Body of pancreas (tissue), 4 donors: ENCODE measurements around the gene ARPC1A. TPM values are rescaled to one million over a fixed set of nuclear protein-coding genes. Genes with fewer than 3 reads are reported as not detected.
A peak's percentile ranks its signal among the peaks of the same experiment; 100 is the strongest.
"Not testable (repeated sequence)": the region's sequence is repeated elsewhere in the genome, so short reads cannot be mapped to it uniquely, and the experiment has no call there.

Experiments used
- ATAC-seq: fragments of 150-250 bp; one replicate; pipeline ENCODE4 v1.9.1; 2016
- DNase-seq, 4 donors: peaks; one replicate each; pipeline ENCODE4 v3.0.0-alpha.2; 2019
- H3K27ac ChIP-seq, 4 donors: fragments of 200-600 bp; sonication (generic); 1 replicate in 3 of 4; 2 replicates in 1 of 4; pipeline versions ENCODE4 v1.5.1 to v1.6.1; 2016 to 2019; ENCODE audit warnings: mild to moderate bottlenecking in 1 of 4, mixed read lengths in 1 of 4, moderate library complexity in 1 of 4
- H3K27me3 ChIP-seq, 2 donors: fragments of 200-600 bp; sonication (generic); one replicate each; pipeline ENCODE4 v1.6.0; 2016; ENCODE audit warnings: mild to moderate bottlenecking in 1 of 2
- H3K36me3 ChIP-seq, 2 donors: fragments of 200-600 bp; sonication (generic); replicated peaks in 1 of 2; 2 replicates each; pipeline ENCODE4 v1.5.1; 2016; ENCODE audit warnings: low read depth in 2 of 2; ENCODE audit not compliant: insufficient read depth in 1 of 2
- H3K4me1 ChIP-seq: fragments of 200-600 bp; sonication (generic); one replicate; pipeline ENCODE4 v1.6.0; 2016
- H3K4me3 ChIP-seq, 2 donors: fragments of 200-600 bp; sonication (generic); 1 replicate in 1 of 2; 2 replicates in 1 of 2; pipeline ENCODE4 v1.5.1; 2016 to 2019
- H3K9me3 ChIP-seq, 3 donors: fragments of 200-600 bp; sonication (generic); 1 replicate in 2 of 3; 2 replicates in 1 of 3; pipeline ENCODE4 v1.5.1; 2016
- CTCF ChIP-seq, 7 experiments: fragments of 450-650 bp in 4 of 7; fragments of 200-600 bp in 3 of 7; sonication (generic) in 3 of 7; IDR thresholded peaks; one replicate each; pipeline ENCODE4 v1.5.1; 2016 to 2019; ENCODE audit warnings: antibody characterized with exemption in 7 of 7
- POLR2A ChIP-seq, 3 donors: fragments of 450-650 bp; IDR thresholded peaks; one replicate each; pipeline ENCODE4 v1.6.1; 2016; ENCODE audit warnings: antibody characterized with exemption in 3 of 3, mild to moderate bottlenecking in 2 of 3
- WGBS, 2 donors: methylation state at CpG; one replicate each; pipeline ENCODE4 v1.1.5; 2017; 5-methylcytosine and 5-hydroxymethylcytosine counted together
- intact Hi-C: fragments of 100-400 bp; cut with DNase I; formaldehyde crosslinking; loops from one replicate; pipeline ENCODE4 v1.15.1; 2023
- total RNA-seq, 2 donors: library from RNA; depleted of rRNA; stranded (reverse); fragments of >200 nt; gene quantifications; one replicate each; pipeline ENCODE4 v1.1.0, GENCODE V29; 2016

Gene ARPC1A
- total RNA-seq, 2 donors from 2014 or later: 63.0 to 106 TPM

DNA sequence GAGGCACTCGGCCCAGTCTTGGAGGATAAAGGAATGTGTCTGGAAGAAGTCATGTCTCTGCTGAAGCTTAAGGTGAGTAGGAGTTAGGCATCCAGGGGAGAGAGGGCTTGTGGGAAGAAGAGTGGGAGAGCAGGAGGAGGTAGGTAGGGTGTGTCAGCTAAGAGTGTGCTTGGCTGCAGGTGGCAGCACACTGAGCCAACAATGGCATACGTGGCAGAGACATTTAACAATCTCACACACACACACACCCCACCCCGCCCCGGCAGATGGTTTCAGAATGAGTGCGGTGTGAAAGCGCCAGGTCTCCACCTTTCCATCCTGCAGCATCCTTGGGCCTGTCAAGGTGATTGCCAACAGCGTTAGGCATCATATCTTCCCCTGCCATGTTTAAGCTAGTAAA is 11.2 kb upstream of the ARPC1A start:
- intact Hi-C loops: loop anchor here (10.0 kb wide), 1 partner anchor 180 kb away; no protein-coding TSS in a partner anchor
- Histone ChIP-seq H3K4me1 (peaks cover 3% of the 10 kb centered on the region), H3K9me3 (no peaks in the 10 kb centered on the region), H3K27me3 (no peaks in the 10 kb centered on the region), H3K36me3 (no peaks in the 10 kb centered on the region), H3K27ac (no peak overlapping the region), H3K4me3 (no peak overlapping the region)
- ATAC-seq: no peak
- no peak for TF ChIP-seq CTCF (IDR thresholded peaks at IDR 0.05)
- TF ChIP-seq POLR2A (IDR thresholded peaks at IDR 0.05): no peak
- 65 to 72% methylated on average over 7 of the region's 7 CpGs for WGBS, 2 donors
- DNase-seq: no peak

- no peaks in the 10 kb centered on the region for H3K36me3 ChIP-seq
- peaks cover 10% of the 10 kb centered on the region for H3K4me1 ChIP-seq
- no peak for ATAC-seq
- TF ChIP-seq POLR2A (IDR thresholded peaks at IDR 0.05) (no peak), CTCF (IDR thresholded peaks at IDR 0.05) (no peak)
- DNase-seq: no peak
- H3K9me3 ChIP-seq: no peaks in the 10 kb centered on the region
- H3K27me3 ChIP-seq: no peaks in the 10 kb centered on the region
- 63 to 68% methylated on average over 4 of the region's 4 CpGs for WGBS, 2 donors
- intact Hi-C loops: no loop called here
- H3K27ac ChIP-seq: no peak overlapping the region
- H3K4me3 ChIP-seq: no peak overlapping the region
These were observed 5.3 kb upstream of the ARPC1A start for GRCh38 chr7:99320371-99320770.

GRCh38 chr7:99322659-99323058 is 3.0 kb upstream of the ARPC1A start:
- DNase-seq, H3K36me3 ChIP-seq, H3K27ac ChIP-seq, H3K9me3 ChIP-seq, ATAC-seq, intact Hi-C loops, H3K27me3 ChIP-seq, H3K4me3 ChIP-seq: not testable (repeated sequence)
- H3K4me1 ChIP-seq: peaks cover 24% of the 10 kb centered on the region
- 85 to 94% methylated on average over 6 of the region's 6 CpGs for WGBS, 2 donors

GRCh38 chr7:99324559-99324958 is 1.1 kb upstream of the ARPC1A start:
- TF ChIP-seq POLR2A (IDR thresholded peaks at IDR 0.05): no peak
- Histone ChIP-seq H3K36me3 (no peaks in the 10 kb centered on the region), H3K27ac (no peak overlapping the region), H3K27me3 (no peaks in the 10 kb centered on the region), H3K4me3 (no peak overlapping the region), H3K9me3 (no peaks in the 10 kb centered on the region), H3K4me1 (peaks cover 35% of the 10 kb centered on the region)
- intact Hi-C loops: no loop called here
- ATAC-seq (no peak), DNase-seq (no peak)
- 92 to 96% methylated on average over 10 to 13 of the region's 14 CpGs for WGBS, 2 donors

DNA sequence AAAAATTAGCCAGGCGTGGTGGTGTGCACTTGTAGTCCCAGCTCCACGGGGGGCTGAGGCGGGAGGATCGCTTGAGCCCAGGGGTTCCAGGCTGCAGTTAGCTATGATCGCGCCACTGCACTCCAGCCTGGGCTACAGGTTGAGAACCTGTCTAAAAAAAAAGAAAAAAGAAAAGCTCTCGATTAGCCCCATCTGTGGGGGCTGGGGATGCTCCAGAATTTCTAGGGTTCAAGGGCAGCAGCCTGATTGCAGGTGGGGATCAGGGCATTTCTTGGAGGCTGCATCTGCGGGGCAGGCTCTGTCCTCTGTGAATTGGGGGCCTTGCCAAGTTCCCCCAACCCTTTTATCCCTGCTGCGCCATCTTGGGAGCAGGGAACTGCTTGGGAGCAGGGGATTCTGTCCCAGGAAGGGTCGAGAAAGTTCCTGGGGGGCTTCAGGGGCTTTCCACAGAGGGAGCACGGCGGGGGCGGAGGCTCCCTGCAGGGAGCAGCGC is 651 bp upstream of the ARPC1A start:
- intact Hi-C loops: no loop called here
- 18 to 26% methylated on average over 13 to 14 of the region's 14 CpGs for WGBS, 2 donors
- Histone ChIP-seq H3K9me3 (no peaks in the 10 kb centered on the region), H3K4me3 (peak overlapping the region; percentile 24 to 98), H3K36me3 (no peaks in the 10 kb centered on the region), H3K27me3 (no peaks in the 10 kb centered on the region), H3K4me1 (peaks cover 35% of the 10 kb centered on the region), H3K27ac (peak overlapping the region in 3 of 4 donors; percentile 60 to 89 (median 79))
- DNase-seq (peak in 1 of 4 donors; percentile 15), ATAC-seq (no peak)
- TF ChIP-seq CTCF (IDR thresholded peaks at IDR 0.05): no peak
- no peak for TF ChIP-seq POLR2A (IDR thresholded peaks at IDR 0.05)

GRCh38 chr7:99326408-99326782 is 697 bp downstream of the ARPC1A start:
- H3K9me3 ChIP-seq: no peaks in the 10 kb centered on the region
- DNase-seq: no peak
- H3K4me1 ChIP-seq: peaks cover 42% of the 10 kb centered on the region
- peak overlapping the region; percentile 24 to 98 for H3K4me3 ChIP-seq
- H3K27ac ChIP-seq: peak overlapping the region in 3 of 4 donors; percentile 60 to 89 (median 79)
- H3K36me3 ChIP-seq: no peaks in the 10 kb centered on the region
- 0 to 2% methylated on average over 10 of the region's 10 CpGs for WGBS, 2 donors
- no peak for ATAC-seq
- TF ChIP-seq POLR2A (IDR thresholded peaks at IDR 0.05): no peak
- TF ChIP-seq CTCF (IDR thresholded peaks at IDR 0.05): no peak
- intact Hi-C loops: no loop called here
- no peaks in the 10 kb centered on the region for H3K27me3 ChIP-seq

GRCh38 chr7:99330314-99330961 is 4.7 kb downstream of the ARPC1A start:
- H3K27me3 ChIP-seq, H3K9me3 ChIP-seq, ATAC-seq, H3K4me3 ChIP-seq, intact Hi-C loops: not testable (repeated sequence)
- DNase-seq: peak in 1 of 4 donors; percentile 40
- Histone ChIP-seq H3K36me3 (peaks cover 0 to 11% of the 10 kb centered on the region in 2 donors), H3K27ac (peak overlapping the region in 2 of 4 donors; percentile 33 to 68), H3K4me1 (peaks cover 31% of the 10 kb centered on the region)
- WGBS, 2 donors: 54 to 75% methylated on average over 8 of the region's 8 CpGs
